Peyer's patch (tissue), 4 donors: ENCODE measurements around the gene IPO4.

Experiments
- CTCF ChIP-seq, 6 experiments: fragments of 450-650 bp in 4 of 6; fragments of 200-600 bp in 2 of 6; sonication (generic) in 1 of 6; IDR thresholded peaks; one replicate each; pipeline ENCODE4 v1.5.1; 2017 to 2019; ENCODE audit warnings: antibody characterized with exemption in 6 of 6, mild to moderate bottlenecking in 3 of 6, moderate library complexity in 1 of 6
- POLR2A ChIP-seq, 2 donors: fragments of 450-650 bp; IDR thresholded peaks; one replicate each; pipeline ENCODE4 v1.5.1; 2017; ENCODE audit warnings: antibody characterized with exemption in 2 of 2, mild to moderate bottlenecking in 2 of 2, moderate library complexity in 2 of 2

DNA sequence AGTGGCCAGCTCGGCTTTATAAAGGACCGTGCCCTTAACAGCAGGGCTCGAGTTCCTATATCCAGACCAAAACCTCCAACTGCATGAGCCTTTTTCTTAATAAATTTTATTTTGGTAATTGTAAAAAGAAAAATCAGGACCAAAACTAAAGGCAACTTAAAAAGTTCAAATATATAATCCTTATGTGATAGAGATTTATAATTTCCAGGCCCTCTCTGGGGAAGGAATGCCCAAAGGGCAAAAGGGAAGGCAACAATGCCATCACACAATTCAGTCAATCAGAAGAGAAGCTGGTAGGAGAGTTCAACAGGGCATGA, 401 bp upstream of the IPO4 start:
- TF ChIP-seq CTCF (IDR thresholded peaks at IDR 0.05) (no peak), POLR2A (IDR thresholded peaks at IDR 0.05) (no peak)
